SK-N-SH treated with all-trans-retinoic acid at 6 μM for 48 hours (cell line): Measurements from ENCODE around the gene ARL6IP6.

ENCODE experiments used
- ATAC-seq: fragments of 200-7000 bp; cut with Tn5 transposase; 3 replicates; pipeline ENCODE4 v1.9.1; 2020; ENCODE audit warnings: mild to moderate bottlenecking, moderate library complexity
- ARNTL ChIP-seq: fragments of 450-650 bp; formaldehyde crosslinking; IDR thresholded peaks from 2 replicates; pipeline ENCODE4 v1.5.0; 2020; ENCODE audit warnings: low read depth, mild to moderate bottlenecking, moderate library complexity, borderline replicate concordance
- BACH2 ChIP-seq: fragments of 250-450 bp; sonication (Bioruptor Pico); IDR thresholded peaks from 2 replicates; pipeline ENCODE4 v1.9.0; 2021; ENCODE audit warnings: mild to moderate bottlenecking, borderline replicate concordance
- CSDC2 ChIP-seq: fragments of 250-450 bp; sonication (Bioruptor Pico); IDR thresholded peaks from 2 replicates; pipeline ENCODE4 v1.5.0; 2020; ENCODE audit warnings: mild to moderate bottlenecking, moderate library complexity
- CSRNP3 ChIP-seq: fragments of 250-450 bp; sonication (Bioruptor Pico); IDR thresholded peaks from 2 replicates; pipeline ENCODE4 v1.5.1; 2021; ENCODE audit warnings: mild to moderate bottlenecking, moderate library complexity
- ESRRG ChIP-seq: fragments of 250-450 bp; sonication (Bioruptor Pico); IDR thresholded peaks from 2 replicates; pipeline ENCODE4 v1.6.1; 2021; ENCODE audit warnings: mild to moderate bottlenecking
- GLIS3 ChIP-seq: fragments of 250-450 bp; sonication (Bioruptor Pico); IDR thresholded peaks from 2 replicates; pipeline ENCODE4 v1.5.0; 2020; ENCODE audit warnings: mild to moderate bottlenecking, moderate library complexity
- OSR1 ChIP-seq: fragments of 250-450 bp; sonication (Bioruptor Pico); IDR thresholded peaks from 2 replicates; pipeline ENCODE4 v1.8.0; 2022; ENCODE audit warnings: moderate library complexity, mild to moderate bottlenecking, inconsistent platforms
- RARB ChIP-seq: fragments of 250-450 bp; sonication (Bioruptor Pico); IDR thresholded peaks from 2 replicates; pipeline ENCODE4 v1.8.0; 2021; ENCODE audit warnings: mild to moderate bottlenecking, moderate library complexity
- SNAI2 ChIP-seq: fragments of 250-450 bp; sonication (Bioruptor Pico); IDR thresholded peaks from 2 replicates; pipeline ENCODE4 v1.5.0; 2020; ENCODE audit warnings: mild to moderate bottlenecking, moderate library complexity
- TCF4 ChIP-seq: fragments of 250-450 bp; sonication (Bioruptor Pico); IDR thresholded peaks from 2 replicates; pipeline ENCODE4 v1.8.0; 2021; ENCODE audit warnings: mild to moderate bottlenecking, moderate library complexity, borderline replicate concordance
- TOX ChIP-seq: fragments of 250-450 bp; sonication (Bioruptor Pico); IDR thresholded peaks from 2 replicates; pipeline ENCODE4 v1.8.0; 2021; ENCODE audit warnings: mild to moderate bottlenecking, moderate library complexity, borderline replicate concordance
- TSHZ2 ChIP-seq: fragments of 250-450 bp; sonication (Bioruptor Pico); IDR thresholded peaks from 2 replicates; pipeline ENCODE4 v1.5.0; 2020; ENCODE audit warnings: mild to moderate bottlenecking, moderate library complexity
- ZC3H10 ChIP-seq: fragments of 250-450 bp; sonication (Bioruptor Pico); IDR thresholded peaks from 2 replicates; pipeline ENCODE4 v1.5.1; 2021; ENCODE audit warnings: mild to moderate bottlenecking, moderate library complexity
- ZFP3 ChIP-seq: fragments of 250-450 bp; sonication (Bioruptor Pico); IDR thresholded peaks from 2 replicates; pipeline ENCODE4 v1.5.0; 2020; ENCODE audit warnings: mild to moderate bottlenecking, moderate library complexity
- ZFP30 ChIP-seq: fragments of 450-650 bp; formaldehyde crosslinking; IDR thresholded peaks from 2 replicates; pipeline ENCODE4 v1.5.0; 2022; ENCODE audit warnings: mild to moderate bottlenecking, moderate library complexity
- ZNF565 ChIP-seq: fragments of 450-650 bp; formaldehyde crosslinking; conservative IDR thresholded peaks from 2 replicates; pipeline ENCODE4 v1.5.0; 2020; ENCODE audit warnings: low read depth, mild to moderate bottlenecking, moderate library complexity
- ZNF70 ChIP-seq: fragments of 450-650 bp; formaldehyde crosslinking; IDR thresholded peaks from 2 replicates; pipeline ENCODE4 v1.5.0; 2020; ENCODE audit warnings: mild to moderate bottlenecking, moderate library complexity
- ZNF8 ChIP-seq: fragments of 450-650 bp; formaldehyde crosslinking; IDR thresholded peaks from 2 replicates; pipeline ENCODE4 v1.5.0; 2020; ENCODE audit warnings: mild to moderate bottlenecking, moderate library complexity
- TF ChIP-seq, protein P1 (sequence below): fragments of 250-450 bp; sonication (Bioruptor Pico); IDR thresholded peaks from 2 replicates; pipeline ENCODE4 v1.8.0; 2021; ENCODE audit warnings: low read depth, mild to moderate bottlenecking, moderate library complexity, borderline replicate concordance
- TF ChIP-seq, protein P2 (sequence below): fragments of 250-450 bp; sonication (Bioruptor Pico); IDR thresholded peaks from 2 replicates; pipeline ENCODE4 v1.8.0; 2020; ENCODE audit warnings: mild to moderate bottlenecking, moderate library complexity, borderline replicate concordance
- TF ChIP-seq, protein P3 (sequence below): fragments of 250-450 bp; sonication (Bioruptor Pico); IDR thresholded peaks from 2 replicates; pipeline ENCODE4 v1.5.1; 2020; ENCODE audit warnings: low read depth, mild to moderate bottlenecking, moderate library complexity

The ARL6IP6 gene

DNA sequence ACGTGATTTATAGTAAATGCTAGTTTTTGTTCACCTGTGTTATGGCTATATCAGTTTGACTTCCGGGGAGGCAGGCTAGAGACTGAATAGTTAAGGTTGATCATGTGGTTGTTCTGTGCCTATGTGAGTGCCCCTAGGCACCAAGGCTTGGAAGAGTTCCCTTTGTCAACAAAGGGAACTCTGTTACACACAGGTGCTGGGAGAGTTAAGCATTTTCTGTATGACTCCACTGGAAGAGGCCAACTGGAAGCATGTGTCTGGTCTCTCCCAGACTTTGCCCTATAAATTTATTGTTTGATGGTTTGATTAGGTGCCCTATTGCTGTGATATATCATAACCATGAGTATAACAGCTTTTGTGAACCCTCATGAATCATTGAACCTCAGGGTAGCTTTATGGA lies 63.8 kb downstream of the ARL6IP6 start:
- no peak for ATAC-seq
- TF ChIP-seq SNAI2 (CRISPR knock-in tag) (no peak), ZNF8 (CRISPR knock-in tag) (no peak), GLIS3 (no peak), TOX (CRISPR knock-in tag) (no peak), ZFP3 (no peak), TCF4 (no peak), ZNF565 (no peak), BACH2 (CRISPR knock-in tag) (no peak), RARB (CRISPR knock-in tag) (no peak), ARNTL (CRISPR knock-in tag) (no peak), ZC3H10 (CRISPR knock-in tag) (no peak)
- TF ChIP-seq, protein P1, sequence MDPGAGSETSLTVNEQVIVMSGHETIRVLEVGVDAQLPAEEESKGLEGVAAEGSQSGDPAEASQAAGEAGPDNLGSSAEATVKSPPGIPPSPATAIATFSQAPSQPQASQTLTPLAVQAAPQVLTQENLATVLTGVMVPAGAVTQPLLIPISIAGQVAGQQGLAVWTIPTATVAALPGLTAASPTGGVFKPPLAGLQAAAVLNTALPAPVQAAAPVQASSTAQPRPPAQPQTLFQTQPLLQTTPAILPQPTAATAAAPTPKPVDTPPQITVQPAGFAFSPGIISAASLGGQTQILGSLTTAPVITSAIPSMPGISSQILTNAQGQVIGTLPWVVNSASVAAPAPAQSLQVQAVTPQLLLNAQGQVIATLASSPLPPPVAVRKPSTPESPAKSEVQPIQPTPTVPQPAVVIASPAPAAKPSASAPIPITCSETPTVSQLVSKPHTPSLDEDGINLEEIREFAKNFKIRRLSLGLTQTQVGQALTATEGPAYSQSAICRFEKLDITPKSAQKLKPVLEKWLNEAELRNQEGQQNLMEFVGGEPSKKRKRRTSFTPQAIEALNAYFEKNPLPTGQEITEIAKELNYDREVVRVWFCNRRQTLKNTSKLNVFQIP, result no peak
- TF ChIP-seq, protein P2, sequence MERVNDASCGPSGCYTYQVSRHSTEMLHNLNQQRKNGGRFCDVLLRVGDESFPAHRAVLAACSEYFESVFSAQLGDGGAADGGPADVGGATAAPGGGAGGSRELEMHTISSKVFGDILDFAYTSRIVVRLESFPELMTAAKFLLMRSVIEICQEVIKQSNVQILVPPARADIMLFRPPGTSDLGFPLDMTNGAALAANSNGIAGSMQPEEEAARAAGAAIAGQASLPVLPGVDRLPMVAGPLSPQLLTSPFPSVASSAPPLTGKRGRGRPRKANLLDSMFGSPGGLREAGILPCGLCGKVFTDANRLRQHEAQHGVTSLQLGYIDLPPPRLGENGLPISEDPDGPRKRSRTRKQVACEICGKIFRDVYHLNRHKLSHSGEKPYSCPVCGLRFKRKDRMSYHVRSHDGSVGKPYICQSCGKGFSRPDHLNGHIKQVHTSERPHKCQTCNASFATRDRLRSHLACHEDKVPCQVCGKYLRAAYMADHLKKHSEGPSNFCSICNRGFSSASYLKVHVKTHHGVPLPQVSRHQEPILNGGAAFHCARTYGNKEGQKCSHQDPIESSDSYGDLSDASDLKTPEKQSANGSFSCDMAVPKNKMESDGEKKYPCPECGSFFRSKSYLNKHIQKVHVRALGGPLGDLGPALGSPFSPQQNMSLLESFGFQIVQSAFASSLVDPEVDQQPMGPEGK (CRISPR knock-in tag), result no peak

- no peak for ATAC-seq
- TF ChIP-seq ZFP30 (CRISPR knock-in tag) (no peak), ZNF70 (no peak), TSHZ2 (CRISPR knock-in tag) (no peak), TCF4 (no peak), ESRRG (CRISPR knock-in tag) (no peak), ZNF565 (no peak), OSR1 (CRISPR knock-in tag) (no peak), SNAI2 (CRISPR knock-in tag) (no peak), BACH2 (CRISPR knock-in tag) (no peak), CSDC2 (no peak), CSRNP3 (no peak), ZNF8 (CRISPR knock-in tag) (no peak), ZC3H10 (CRISPR knock-in tag) (no peak)
- TF ChIP-seq, protein P3, sequence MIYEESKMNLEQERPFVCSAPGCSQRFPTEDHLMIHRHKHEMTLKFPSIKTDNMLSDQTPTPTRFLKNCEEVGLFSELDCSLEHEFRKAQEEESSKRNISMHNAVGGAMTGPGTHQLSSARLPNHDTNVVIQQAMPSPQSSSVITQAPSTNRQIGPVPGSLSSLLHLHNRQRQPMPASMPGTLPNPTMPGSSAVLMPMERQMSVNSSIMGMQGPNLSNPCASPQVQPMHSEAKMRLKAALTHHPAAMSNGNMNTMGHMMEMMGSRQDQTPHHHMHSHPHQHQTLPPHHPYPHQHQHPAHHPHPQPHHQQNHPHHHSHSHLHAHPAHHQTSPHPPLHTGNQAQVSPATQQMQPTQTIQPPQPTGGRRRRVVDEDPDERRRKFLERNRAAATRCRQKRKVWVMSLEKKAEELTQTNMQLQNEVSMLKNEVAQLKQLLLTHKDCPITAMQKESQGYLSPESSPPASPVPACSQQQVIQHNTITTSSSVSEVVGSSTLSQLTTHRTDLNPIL (CRISPR knock-in tag), result no peak
- TF ChIP-seq, all 23 proteins: peak for 0
Observed at GRCh38 chr2:152790883-152791282, 72.5 kb downstream of the ARL6IP6 start.

DNA sequence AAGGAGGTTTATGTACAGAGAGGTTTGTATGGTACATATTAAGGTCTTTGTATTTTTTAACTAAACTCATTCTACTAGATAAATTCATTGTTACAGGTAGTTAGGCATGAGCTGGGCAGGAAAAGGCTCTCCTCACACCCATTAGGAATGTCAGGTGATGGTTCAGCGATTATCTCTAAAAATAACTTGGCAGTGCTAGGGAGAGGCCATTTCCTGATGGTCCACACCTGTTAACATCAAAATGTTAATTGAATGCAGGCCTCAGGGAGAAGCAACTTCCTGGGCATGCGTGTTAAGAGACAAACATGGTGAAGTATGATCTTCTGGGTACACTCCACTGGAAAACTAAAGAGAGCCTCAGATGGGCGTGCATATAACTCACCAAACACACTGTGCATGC lies 73.6 kb downstream of the ARL6IP6 start:
- ATAC-seq, result no peak
- TF ChIP-seq, protein P2 (CRISPR knock-in tag), result no peak
- TF ChIP-seq TOX (CRISPR knock-in tag) (no peak), OSR1 (CRISPR knock-in tag) (no peak)
